Astrocyte (in vitro differentiated cells and primary cell): ENCODE measurements around the gene POU2F2.

Experiments used
- CTCF ChIP-seq: IDR thresholded peaks from 2 replicates; pipeline ENCODE4 v1.5.1; 2011; ENCODE audit warnings: low read depth, mild to moderate bottlenecking, inconsistent platforms, low read length, moderate library complexity; ENCODE audit not compliant: insufficient read depth
- EZH2 ChIP-seq: IDR thresholded peaks from 2 replicates; pipeline ENCODE4 v1.6.1; 2012; ENCODE audit warnings: mild to moderate bottlenecking, low read length, inconsistent platforms; ENCODE audit not compliant: insufficient read depth

- no peak for TF ChIP-seq CTCF
- no peak for TF ChIP-seq EZH2
Measured at GRCh38 chr19:42111811-42112210, 20.4 kb downstream of the POU2F2 start.
